DMS 273 treated with DMSO at 0.1 percent for 48 hours (cell line): ENCODE data around the gene CARS1.

Experiments used
- DNase-seq: peaks from one replicate; lab custom pipeline; 2025; lab: John Stamatoyannopoulos, UW

Gene CARS1

DNA sequence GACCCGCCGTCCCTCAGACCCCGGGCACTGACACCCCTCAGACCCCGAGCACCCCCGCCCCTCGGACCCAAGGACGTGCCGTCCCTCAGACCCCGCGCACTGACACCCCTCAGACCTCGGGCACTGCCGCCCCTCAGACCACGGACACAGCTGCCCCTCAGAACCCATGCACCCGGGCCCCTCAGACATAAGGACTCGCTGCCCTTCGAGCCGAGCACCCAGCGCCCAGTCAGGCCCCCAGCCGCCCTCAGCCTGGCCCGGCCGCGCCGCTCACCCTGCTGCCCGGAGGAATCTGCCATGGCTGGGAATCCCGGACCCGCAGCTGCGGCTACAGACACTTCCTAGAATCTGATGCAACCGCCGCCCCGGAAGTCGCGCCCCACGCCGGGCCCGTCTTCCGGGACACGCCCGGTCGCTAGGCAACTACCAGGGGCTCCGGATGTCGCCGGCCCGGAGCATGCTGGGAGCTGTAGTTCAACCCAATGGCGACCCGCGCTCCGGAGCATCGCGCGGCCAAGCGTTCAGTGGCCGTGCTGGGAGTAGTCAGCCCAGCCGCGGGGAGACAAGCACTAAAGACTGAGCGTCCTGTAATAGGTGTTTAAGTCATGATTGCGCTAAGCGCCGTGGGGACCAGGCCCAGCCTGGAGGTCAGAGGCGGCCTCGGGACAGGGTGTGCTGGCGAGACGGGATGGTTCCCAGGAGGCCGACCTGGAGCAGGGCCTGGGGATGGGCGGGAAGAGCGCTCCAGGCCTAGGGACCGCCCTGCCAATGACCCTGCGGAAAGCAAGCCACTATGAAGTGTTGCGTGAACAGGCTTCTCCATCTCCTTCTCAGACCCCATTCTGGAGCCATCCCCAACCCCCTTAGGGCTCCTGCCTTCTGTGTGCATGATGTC lies at the start of gene CARS1:
Gene CARS1 (minus strand): TSS at position 355 of the 895 bp plus-strand sequence. CDS start 56 bp downstream, at position 299.
- peak; percentile 80 for DNase-seq

DNA sequence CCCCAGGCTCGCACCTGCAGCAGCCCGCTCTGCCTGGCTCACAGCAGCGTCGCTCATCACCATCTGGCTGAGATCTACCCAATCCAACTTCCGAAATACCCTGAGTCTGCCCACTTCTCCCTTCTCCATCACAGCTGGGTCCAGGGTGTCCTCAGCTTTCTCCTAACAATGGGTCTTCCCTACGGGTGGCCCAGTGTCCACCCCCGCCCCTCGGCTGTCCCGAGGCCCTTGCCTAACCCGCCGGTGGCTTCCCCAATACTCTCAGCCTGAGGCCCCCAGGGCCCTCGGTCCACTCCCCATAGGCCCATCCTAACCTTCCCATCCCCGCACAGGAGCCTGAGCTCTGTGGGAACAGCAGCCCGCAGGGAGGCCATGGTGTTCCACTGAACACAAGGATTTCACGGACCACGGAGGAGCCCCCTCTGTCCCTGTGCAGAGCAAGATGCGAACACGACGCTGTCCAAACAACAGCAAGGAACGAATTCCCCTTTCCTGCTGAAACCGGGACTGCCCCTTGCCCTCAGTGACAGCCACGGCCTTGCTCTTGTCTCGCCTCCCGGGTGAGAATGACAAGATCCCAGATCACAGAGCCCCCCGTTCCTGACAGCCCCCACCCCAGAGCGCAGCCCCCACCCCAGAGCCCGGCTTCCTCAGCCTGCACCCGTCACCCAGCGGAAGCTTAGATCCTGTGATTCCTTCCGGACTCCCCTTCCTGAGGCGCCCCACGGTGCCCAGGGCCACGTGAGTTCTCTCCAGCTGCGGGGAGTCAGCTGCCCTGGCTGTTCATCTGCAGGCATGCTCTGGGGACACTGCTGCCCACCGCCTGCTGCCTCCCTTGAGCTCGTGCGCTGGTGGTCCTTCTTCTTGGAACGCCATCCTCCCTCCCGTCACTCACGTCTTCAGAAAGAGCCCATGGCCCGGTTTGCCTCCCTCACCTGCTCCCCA lies 48.8 kb upstream of the CARS1 start:
- no peak for DNase-seq

DNA sequence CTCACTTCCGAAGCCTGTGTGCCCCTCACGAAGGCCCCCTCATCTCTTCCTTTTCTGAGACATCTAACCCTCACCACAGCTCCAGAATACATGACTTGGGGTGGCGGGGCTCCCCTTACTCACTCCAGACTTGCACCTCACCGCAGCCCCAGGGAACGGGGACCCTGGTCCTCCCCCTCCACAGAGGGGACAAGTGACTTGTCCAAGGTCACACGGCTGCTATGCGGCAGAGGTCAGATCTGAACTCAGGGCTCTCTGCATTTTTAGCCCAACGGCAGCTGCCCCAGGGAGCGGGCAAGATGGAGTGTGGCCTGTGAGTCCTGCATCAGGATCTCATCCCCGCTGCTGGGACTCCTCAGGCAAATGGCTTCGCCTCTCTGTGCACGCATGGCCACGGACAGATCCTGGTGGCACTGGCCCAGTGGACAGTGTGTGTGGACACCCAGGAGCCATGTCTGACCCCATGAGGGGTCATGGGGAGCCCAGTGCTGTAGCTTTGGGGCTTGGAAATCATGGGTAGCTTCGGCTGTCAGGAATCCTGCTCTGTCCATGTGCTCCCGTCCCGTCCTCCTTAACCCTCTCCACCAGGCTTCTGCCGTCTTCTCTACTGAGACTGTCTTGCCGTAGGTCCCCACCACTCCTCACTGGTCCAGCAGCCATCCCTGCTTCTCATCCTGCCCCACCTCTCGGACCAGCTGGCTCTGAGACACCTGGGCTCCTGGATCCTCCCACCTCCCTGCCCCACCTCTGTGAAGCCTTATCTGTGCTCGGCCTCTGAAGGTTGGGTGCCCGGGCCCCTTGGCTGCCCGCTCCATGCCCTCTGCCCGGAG lies 48.0 kb upstream of the CARS1 start:
- no peak for DNase-seq

DNA sequence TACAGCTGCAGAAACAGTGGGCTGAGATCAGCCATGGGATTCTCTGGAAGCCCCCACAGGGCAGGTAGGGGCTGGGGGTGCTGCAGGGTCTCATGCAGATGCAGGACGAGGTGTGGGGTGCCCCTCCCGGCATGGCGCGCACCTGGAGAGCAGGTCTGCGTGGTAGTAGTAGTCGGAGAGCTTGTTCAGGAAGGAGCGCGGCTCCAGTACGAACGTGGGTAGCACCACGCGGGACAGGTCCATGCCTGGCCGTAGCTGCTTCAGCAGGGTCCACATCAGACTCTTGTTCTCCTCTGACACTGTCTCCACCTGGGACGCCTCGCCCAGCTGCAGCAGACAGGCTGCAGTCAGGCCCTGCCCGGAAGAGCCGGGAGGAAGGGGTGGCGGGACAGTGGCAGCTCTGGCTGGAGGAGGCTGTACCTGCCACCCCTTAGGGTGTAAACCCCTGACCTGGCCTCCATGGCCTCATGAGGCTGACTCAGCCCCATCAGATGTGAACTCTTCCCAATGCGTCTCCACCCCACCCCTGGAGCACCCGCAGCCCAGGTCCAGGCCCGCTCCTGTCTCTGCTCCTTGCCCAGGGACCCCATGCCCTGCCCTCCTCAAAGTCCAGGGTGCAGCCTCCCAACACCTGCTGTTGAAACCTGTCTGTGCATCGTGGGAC lies 47.0 kb upstream of the CARS1 start:
- no peak for DNase-seq

DNA sequence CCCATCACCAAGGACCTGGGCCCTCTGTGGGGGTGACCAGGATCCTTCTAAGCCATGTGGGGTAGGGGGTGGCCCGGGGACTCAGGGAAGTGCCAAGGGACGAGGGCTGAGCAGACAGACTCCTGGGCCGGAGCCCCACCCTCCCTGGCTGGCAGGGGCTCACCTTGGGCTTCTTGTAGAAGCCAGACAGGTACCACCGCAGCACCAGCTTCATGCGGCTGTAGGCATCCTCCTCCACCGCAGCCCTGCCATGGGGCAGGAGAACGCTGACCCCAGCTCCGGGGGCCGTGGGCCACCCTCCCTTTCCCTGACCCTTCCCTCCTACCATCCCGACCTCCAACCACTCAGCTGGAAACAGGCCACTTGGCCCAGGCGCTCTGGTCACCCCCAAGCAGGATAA lies 45.9 kb upstream of the CARS1 start:
- DNase-seq, result no peak

DNA sequence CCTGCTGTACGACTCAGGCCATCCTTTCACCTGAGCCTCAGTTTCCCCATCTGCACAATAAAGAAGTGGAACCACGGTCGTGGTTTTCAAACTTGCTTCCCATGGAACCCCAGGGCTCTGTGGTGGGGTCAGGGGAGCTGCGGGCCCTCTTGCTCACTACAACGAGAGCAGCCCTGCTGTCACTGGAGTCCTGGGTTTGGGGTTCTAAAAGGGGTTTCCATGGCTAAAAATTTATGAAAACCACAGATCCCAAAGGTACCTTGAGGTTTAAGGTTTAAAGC lies 45.4 kb upstream of the CARS1 start:
- DNase-seq, result no peak

DNA sequence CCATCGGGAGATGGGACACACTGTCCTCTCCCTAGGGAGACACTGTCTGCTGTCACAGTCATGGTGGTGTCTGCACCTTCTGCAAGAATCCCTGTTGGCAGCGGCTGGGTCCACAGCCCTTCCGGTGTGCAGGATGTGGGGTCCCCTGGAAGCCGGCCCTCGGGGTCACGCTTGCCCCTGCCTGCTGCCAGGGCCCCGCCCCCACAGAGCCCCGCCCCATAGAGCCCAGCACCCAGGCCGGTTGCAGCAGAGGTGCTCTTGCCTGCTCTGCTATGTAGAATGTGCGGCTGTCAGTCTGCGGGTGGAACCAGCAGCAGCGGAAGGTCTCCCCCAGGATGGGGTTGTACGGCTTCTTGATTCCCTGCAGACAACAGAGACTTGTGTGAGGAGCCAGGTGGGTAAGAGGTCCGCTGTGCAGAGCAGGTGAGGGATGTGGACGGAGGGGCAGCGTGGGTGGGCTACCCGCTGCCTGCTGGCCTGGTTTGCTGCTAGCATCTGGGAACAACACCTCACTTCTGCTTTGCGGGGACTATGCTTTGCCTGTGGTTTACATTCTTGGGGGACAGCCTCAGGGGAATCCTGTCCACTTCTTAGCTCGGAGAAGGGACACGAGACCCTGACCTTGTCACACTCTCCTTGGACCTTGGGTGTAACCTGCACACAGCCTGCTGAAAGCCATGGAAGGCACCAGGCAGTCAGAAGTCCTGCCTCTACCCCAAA lies 44.9 kb upstream of the CARS1 start:
- no peak for DNase-seq

DNA sequence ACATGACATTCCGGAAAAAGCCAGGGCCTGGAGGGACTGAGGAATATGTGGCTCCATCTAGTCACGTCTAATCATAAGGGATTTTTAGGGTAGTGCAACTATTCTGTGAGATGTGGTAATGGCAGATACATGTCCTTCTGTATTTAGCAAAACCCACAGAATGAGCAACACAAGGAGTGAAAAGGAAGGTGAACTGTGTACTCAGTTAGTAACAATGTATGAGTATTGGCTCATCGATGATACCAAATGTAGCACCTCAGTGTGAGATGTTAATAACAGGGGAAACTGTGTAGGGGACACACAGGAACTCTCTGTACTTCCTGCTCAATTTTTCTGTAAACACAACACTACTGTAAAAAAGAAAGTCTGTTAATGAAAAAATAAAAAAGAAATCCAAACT lies 42.0 kb upstream of the CARS1 start:
- DNase-seq, result no peak

DNA sequence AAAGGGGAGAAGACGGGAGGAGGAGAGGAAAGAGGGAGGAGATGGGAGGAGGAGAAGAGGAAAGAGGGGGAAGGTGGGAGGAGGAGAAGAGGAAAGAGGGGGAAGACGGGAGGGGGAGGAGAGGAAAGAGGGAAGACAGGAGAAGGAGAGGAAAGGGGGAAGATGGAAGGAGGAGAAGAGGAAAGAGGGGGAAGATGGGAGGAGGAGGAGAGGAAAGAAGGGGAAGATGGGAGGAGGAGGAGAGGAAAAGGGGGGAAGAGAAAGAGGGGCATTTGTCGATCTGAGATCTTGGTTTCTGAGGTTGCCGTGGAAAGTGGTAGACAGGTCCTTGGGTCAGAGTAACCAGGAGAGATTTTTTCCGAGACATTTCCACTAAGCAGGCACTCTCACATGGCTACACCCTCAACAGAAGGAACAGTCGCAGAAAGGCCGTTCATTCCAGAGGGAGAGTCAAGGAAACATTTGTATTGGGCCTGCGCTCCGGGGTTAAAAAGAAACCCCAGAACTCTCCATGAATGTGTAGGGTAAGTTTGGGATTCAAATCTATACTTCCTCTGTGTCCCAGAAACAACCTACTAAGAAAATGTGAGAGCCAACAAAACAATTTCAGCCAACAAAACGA lies 39.8 kb upstream of the CARS1 start:
- DNase-seq, result no peak

DNA sequence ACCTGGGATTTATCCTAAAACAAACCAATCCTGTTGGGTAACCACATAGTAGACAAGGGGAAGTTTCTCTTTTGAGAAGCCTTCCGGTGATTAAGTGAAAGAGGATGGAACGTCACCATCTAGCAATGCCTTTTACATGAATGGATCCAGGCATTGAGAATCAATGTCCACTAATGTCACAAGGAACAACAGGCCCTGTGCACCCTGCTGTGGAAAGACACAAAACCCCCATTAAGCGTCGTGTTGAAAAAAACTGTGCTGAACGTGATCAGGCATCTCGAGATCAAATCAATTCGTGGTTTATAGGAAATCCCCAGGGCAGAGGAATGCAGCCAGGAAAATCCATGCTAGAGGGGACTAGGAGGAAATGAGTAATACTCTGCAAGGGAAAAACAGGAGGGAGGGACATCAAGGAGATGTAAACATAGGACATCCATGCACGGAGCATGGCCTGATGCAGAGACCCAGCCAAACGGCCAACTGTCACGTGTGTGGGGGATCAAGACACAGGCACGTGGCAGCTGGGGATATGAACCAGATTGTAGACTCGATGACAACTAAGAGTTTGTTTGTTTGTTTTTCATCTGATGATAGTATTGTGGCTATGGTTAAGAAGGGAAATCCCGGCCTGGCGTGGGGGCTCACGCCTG lies 38.6 kb upstream of the CARS1 start:
- DNase-seq, result no peak

DNA sequence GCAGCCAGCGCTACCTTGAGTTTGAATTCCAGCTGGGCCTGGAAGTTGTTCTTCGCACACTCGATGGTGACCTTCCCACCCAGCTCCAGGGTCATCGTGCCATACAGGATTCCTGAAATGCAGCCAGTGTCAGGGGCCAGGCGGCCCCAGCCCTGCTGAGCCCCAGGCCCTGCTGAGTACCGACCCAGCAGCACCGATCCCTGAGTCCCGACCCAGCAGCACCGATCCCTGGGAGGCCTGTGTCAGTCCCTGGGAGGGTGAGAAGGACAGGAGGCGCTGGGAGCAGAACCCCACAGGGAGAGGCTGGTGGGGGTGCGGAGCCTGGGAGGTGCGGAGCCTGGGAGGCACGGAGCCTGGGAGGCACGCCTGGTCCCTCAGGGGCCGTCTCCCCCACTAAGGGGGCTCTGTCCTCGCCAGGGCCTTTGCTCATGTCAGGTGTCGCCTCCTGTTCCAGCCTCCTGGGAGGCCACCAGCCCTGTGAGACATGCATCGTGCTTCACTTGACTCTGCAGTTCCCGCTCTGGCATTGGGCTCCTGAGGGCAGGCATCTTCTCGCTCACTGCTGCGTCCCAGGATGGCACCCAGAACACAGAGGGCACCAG lies 37.1 kb upstream of the CARS1 start:
- no peak for DNase-seq

DNA sequence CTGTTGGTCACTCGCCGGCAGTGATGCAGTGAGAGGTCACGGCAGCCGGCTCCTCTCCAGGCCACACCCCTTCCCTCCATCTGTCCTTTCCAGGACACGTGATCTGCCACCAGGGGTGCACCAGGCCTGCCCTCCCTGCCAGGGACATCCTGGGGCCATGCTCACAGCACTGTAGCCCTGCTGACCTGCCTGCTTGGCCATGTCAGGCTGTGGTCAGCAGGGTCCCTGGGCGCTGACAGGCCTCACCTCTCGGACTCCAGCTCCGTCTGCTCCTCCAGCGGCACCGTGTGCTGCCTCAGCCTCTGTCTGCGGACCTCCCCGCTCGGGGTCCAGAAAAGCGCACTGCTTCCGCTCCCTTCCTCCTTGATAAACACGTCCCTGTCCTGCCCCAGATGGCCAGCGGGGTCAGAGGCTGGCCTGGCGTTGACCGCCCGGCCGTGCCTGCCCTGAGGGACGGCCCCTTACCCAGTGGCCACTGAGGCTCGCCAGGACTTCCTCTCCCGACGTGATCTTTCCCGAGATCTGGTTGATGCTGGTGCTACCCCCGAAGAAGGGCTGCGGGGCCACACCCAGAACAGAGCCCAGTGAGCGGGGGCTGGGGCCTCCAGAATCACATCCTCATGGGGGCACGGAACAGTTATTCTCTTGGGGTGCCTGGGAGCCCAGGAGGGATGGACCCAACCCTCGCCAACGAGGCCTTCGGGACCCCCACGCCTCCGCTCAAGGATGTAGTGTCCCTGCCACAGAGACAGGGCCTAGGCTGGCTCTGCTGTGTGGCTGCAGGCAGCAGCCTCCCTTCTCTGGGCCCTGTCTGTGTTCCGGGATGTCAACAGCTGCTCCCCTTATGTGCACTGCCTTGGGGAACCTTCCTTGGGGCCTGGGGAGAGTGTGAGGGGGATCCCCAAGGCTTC lies 36.3 kb upstream of the CARS1 start:
- no peak for DNase-seq

DNA sequence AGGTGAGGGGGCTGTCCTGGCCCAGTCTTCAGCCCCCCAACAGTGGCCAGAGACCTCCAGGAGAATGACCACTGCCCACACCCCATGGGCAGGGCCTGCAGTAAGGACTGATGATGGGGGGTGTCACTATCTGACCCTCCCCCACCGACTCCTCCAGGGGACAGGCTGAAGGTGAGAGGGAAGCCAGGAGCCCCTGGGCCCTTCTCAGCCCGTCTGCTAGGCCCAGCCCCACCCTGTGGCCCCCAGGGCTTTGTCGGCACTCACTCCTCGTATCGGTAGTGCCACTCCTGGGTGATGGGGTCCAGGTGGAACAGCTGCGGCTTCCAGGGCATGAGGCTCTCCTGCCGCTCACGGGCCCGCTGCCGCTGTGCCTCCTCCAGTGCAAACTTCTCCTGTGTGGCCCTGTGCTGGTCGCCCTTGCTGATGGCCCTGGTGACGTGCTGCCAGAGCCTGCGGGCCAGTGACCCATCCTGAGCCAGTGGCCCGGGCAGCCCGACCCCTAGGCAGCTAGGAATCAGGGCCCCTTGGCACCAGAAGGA lies 35.4 kb upstream of the CARS1 start:
- DNase-seq, result no peak

DNA sequence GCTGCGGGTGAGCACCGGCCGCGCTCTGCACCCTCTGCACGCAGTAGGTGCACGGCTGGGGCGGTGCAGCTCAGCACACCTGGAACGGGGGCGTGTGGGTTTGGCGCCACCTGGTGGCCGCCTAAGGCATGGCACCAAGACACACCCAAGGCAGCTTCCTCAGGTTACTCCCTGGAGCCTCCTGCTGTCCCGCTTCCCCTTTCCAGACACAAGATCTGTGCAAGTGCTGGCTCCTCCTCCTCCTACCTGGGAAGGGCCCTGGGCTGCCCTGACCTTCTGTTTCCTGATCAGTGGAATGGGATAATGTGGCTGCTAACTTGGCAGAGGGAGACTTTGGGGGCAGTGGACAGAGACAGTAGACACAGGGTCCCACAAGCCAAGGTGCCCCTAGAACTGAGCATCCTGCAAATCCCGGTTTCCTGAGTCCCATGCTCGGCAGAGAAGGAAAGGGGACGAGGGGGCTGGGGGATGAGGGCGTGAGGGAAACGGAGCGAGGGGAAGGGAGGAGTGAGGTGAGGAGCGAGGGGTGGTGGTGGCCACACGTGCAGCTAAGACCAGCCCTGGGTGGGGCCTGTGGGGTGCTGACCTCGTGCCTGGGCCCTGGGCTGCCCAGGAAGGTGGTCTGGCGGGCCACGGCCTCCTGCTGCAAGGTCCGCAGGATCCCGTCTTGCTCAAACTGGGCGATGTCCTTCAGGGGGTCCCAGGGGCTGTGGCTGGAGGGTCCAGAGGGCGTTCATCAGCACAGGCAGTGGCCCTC lies 34.8 kb upstream of the CARS1 start:
- DNase-seq, result peak; percentile 4

DNA sequence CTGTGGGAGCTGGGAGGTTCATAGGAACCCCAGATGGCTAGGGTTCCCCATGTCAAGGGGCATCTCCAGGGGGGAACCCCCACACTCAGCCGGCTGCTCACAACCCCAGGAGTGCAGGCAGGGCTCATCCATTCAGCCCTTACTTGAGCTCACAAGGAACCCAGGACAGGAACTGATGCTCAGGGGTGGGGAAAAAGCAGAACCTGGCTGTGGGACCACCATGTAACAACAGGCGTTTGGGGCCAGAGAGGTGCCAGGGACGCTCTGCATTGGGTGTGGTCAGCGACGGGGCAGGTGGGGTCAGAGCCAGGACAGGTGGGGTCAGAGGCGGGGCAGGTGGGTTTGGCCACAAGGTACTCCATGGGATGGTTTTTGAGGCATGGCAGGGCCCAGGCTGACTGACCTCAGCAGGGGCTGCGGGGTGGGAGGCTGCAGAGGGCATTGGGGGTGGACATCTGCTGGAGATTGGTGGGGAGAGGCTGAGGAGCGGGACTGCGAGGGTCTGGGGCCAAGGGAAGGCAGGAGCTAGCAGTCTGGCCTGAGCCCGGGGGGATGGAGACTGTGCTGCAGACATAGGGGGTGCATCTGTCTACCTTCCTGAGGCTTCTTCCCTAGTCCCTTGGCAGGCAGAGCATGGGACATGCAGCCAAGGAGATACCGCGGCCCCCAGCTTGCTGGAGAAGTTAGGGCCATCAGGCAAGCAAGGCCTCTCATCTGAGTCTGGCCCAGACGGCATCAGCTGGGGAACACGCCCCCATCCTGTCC lies 34.0 kb upstream of the CARS1 start:
- no peak for DNase-seq

DNA sequence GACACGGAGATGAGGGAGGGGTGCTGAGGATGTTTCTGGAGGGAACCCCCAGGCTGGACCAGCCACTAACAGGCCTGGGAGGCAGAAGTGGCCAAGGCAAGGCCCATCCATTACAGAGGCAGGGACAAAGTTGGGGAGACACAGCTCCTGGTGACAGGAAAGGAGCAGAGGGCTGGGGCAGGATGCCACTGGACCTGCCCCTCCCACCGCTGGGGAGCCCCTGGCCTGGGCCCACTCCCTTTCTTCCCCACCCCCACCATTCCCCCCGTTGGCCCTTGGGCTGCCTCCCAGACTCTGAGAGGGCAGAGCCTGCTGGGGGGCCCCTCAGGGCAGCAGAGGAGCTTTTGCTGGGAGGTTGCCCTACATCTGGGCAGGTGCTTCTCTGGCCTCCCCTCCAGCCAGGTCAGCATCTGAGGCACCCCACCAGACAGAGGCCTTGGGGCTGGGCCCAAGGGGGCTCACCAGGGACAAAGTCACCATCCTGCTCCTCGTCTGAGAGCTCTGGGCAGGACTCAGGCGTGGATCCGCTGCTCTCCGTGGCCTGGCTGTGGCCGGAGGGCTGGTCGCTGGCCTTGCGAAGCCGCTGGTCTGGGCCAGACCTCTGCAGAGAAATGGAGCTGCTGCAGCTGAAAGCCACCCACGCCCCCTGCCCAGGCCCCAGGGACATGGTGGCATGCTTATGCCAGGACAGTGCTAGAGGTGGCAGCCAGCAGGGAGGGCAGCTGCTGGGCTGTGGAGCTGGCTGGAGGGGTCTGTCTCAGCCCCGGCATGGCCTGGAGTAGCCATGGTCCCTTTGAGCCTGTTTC lies 33.1 kb upstream of the CARS1 start:
- DNase-seq, result no peak
